GM13976 (cell line): ENCODE data around the gene ANP32B.
"Not testable (repeated sequence)": the region's sequence is repeated elsewhere in the genome, so short reads cannot be mapped to it uniquely, and the experiment has no call there.

Source experiments
- DNase-seq: peaks from one replicate; pipeline ENCODE4 v3.0.0; 2012; ENCODE audit warnings: low spot score
- in situ Hi-C: fragments of 300-500 bp; cut with MboI; formaldehyde crosslinking; loops from one replicate; pipeline ENCODE4 v1.12.0; 2022; ENCODE audit warnings: low sequenced_read_pairs, mixed read lengths, inconsistent platforms; ENCODE audit not compliant: unreplicated experiment
- TF ChIP-seq, protein P1 (sequence below): IDR thresholded peaks from 2 replicates; pipeline ENCODE4 v1.5.1; 2012; ENCODE audit warnings: borderline replicate concordance, mild to moderate bottlenecking; ENCODE audit not compliant: insufficient read depth; ENCODE audit errors: extremely low read depth, missing control alignments, control extremely low read depth

The ANP32B gene

GRCh38 chr9:98016137-98016680, 33.1 kb downstream of the ANP32B start:
- no peak for DNase-seq
- TF ChIP-seq, protein P1, sequence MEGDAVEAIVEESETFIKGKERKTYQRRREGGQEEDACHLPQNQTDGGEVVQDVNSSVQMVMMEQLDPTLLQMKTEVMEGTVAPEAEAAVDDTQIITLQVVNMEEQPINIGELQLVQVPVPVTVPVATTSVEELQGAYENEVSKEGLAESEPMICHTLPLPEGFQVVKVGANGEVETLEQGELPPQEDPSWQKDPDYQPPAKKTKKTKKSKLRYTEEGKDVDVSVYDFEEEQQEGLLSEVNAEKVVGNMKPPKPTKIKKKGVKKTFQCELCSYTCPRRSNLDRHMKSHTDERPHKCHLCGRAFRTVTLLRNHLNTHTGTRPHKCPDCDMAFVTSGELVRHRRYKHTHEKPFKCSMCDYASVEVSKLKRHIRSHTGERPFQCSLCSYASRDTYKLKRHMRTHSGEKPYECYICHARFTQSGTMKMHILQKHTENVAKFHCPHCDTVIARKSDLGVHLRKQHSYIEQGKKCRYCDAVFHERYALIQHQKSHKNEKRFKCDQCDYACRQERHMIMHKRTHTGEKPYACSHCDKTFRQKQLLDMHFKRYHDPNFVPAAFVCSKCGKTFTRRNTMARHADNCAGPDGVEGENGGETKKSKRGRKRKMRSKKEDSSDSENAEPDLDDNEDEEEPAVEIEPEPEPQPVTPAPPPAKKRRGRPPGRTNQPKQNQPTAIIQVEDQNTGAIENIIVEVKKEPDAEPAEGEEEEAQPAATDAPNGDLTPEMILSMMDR: no peak
- in situ Hi-C loops: no loop called here

DNA sequence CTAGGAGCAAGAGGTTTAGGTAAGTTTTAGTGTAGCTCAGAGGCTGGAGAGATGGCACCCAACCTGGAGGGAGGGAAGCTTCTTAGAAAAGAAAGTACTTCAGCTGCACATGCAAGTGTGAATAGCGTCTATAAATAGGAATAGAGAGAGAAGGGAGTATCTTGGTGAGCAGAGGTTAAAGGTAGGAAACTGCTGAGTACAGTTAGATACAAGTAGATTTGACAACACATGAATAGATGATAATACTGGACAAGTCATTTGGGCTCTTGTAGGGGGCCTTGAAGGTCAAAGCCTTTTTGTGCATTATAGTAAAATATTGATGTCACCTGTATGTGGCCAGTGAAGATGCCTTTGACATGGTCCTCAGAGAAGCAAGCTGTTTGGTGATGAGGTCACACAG, 34.2 kb downstream of the ANP32B start:
- in situ Hi-C loops: no loop called here
- no peak for DNase-seq
- TF ChIP-seq, protein P1: no peak

GRCh38 chr9:98018347-98018746, 35.2 kb downstream of the ANP32B start:
- TF ChIP-seq, protein P1: no peak
- DNase-seq: no peak
- in situ Hi-C loops: no loop called here

GRCh38 chr9:98019098-98019497, 36.0 kb downstream of the ANP32B start:
- in situ Hi-C loops: no loop called here
- TF ChIP-seq, protein P1: no peak
- DNase-seq: no peak

GRCh38 chr9:98019869-98020268, 36.7 kb downstream of the ANP32B start:
- DNase-seq, in situ Hi-C loops: not testable (repeated sequence)

- DNase-seq: no peak
- TF ChIP-seq, protein P1: no peak
- in situ Hi-C loops: no loop called here
Measured at GRCh38 chr9:98020476-98021145, 37.5 kb downstream of the ANP32B start.

GRCh38 chr9:98021306-98022040, 38.3 kb downstream of the ANP32B start:
- no peak for DNase-seq
- TF ChIP-seq, protein P1: no peak
- in situ Hi-C loops: no loop called here
